ENCODE results near the gene CALCOCO1. TPM values are rescaled to one million over a fixed set of nuclear protein-coding genes. Genes with fewer than 3 reads are reported as not detected.
"Not testable (repeated sequence)": the region's sequence is repeated elsewhere in the genome, so short reads cannot be mapped to it uniquely, and the experiment has no call there.

Gene CALCOCO1
- total RNA-seq, 2 experiments from 2014 or later = 54.6 to 56.8 TPM

DNA sequence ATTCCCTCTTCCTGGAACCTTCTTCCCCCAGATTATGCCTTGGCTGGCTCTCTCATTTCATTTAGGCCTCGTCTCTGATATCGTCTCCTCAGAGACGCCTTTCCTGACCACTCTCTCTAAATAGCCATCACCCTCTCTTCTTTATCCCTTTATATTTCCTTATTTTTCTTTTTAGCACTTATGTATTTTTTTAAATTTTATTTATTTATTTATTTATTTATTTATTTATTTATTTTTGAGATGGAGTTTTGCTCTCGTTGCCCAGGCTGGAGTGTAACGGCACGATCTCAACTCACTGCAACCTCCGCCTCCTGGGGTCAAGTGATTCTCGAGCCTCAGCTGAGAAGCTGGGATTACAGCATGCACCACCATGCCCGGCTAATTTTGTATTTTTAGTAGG lies 43.3 kb downstream of the CALCOCO1 start:
- CTCF ChIA-PET = interaction anchor here (1.3 to 2.4 kb wide), 4 partner anchors 18 to 141 kb away, joined by 3 to 8 read pairs (median 4); no protein-coding TSS in a partner anchor
- H3K27ac Mint-ChIP-seq = no peak overlapping the region
- no peak overlapping the region for H3K4me3 Mint-ChIP-seq
- H3K9me3 Mint-ChIP-seq = no peaks in the 10 kb centered on the region
- H3K4me1 Mint-ChIP-seq = no peaks in the 10 kb centered on the region
- DNase-seq = no peak
- POLR2A ChIA-PET = no interaction called here
- no peaks in the 10 kb centered on the region for H3K36me3 Mint-ChIP-seq (ENCODE audit: low read depth)
- peaks cover 26% of the 10 kb centered on the region for H3K27me3 Mint-ChIP-seq

DNA sequence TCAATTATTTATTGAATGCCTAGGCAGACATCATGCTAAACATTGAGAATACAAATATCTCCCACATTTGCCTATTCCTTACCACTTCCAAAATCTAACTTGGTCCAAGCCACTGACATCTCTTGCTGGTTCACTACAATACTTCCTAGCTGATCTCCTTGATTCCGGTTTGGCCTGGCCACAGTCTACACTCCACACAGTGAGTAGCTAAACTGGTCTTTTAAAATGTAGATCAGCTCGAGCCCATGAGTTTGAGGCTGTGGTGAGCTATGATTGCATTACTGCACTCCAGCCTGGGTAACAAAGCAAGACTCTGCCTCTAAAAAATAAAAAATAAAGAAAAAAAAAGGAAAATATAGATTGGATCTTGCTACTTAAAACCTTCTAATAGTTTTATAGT lies 43.8 kb downstream of the CALCOCO1 start:
- ChIA-PET CTCF (interaction anchor here (1.3 to 2.4 kb wide), 3 partner anchors 19 to 140 kb away, joined by 4 to 8 read pairs (median 5); no protein-coding TSS in a partner anchor), POLR2A (no interaction called here)

DNA sequence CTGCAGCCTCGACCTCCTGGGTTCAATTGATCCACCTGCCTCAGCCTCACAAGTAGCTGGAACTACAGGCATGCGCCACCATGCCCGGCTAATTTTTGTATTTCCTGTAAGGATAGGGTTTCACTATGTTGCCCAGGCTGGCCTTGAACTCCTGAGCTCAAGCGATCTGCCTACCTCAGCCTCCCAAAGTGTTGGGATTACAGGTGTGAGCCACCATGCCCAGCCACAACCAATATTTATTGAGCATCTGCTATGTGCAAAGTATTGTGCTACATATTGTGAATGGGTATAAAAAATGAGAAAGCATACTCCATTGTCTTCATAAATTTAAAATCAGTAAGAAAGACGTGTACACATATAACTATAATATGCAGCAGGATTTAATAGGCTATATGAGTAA lies 47.2 kb downstream of the CALCOCO1 start:
- POLR2A ChIA-PET; H3K36me3 Mint-ChIP-seq (ENCODE audit: low read depth); H3K4me3 Mint-ChIP-seq; DNase-seq; H3K9me3 Mint-ChIP-seq; H3K27ac Mint-ChIP-seq: not testable (repeated sequence)
- CTCF ChIA-PET = interaction anchor here (1.7 kb wide), 1 partner anchor 136 kb away, joined by 6 read pairs; no protein-coding TSS in a partner anchor
- Mint-ChIP-seq H3K27me3 (peaks cover 32% of the 10 kb centered on the region), H3K4me1 (peaks cover 13% of the 10 kb centered on the region)

More for the DNA sequence above, 43.8 kb downstream of the CALCOCO1 start:
- H3K27ac Mint-ChIP-seq = no peak overlapping the region
- H3K27me3 Mint-ChIP-seq = peaks cover 27% of the 10 kb centered on the region
- H3K9me3 Mint-ChIP-seq = no peaks in the 10 kb centered on the region
- H3K36me3 Mint-ChIP-seq (ENCODE audit: low read depth) = no peaks in the 10 kb centered on the region
- DNase-seq = no peak
- H3K4me1 Mint-ChIP-seq = no peaks in the 10 kb centered on the region
- no peak overlapping the region for H3K4me3 Mint-ChIP-seq

DNA sequence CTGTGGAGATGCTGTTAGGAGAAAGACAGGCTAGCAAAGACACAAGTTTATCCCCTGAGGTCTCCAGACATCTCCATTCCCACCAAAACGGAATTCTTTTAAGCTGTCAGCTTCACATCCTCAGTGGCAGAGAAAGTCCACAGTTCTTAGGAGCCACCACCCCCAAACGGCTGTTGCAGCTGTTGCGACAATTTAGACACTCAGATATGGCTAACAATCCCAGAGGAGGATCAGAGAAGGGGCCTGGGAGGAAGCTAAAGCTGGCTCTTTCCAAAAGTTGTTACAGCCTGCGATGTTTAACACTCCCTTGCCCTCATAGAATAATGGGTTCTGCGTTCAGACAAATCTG lies 49.5 kb downstream of the CALCOCO1 start:
- Mint-ChIP-seq H3K9me3 (no peaks in the 10 kb centered on the region), H3K27me3 (peaks cover 29% of the 10 kb centered on the region), H3K27ac (no peak overlapping the region), H3K4me1 (peaks cover 30% of the 10 kb centered on the region), H3K36me3 (ENCODE audit: low read depth) (peaks cover 12% of the 10 kb centered on the region), H3K4me3 (peak overlapping the region; percentile 47)
- no peak for DNase-seq
- CTCF ChIA-PET = interaction anchor here (1.3 to 3.7 kb wide), 7 partner anchors 22 to 138 kb away, joined by 3 to 22 read pairs (median 5); no protein-coding TSS in a partner anchor
- POLR2A ChIA-PET = no interaction called here

DNA sequence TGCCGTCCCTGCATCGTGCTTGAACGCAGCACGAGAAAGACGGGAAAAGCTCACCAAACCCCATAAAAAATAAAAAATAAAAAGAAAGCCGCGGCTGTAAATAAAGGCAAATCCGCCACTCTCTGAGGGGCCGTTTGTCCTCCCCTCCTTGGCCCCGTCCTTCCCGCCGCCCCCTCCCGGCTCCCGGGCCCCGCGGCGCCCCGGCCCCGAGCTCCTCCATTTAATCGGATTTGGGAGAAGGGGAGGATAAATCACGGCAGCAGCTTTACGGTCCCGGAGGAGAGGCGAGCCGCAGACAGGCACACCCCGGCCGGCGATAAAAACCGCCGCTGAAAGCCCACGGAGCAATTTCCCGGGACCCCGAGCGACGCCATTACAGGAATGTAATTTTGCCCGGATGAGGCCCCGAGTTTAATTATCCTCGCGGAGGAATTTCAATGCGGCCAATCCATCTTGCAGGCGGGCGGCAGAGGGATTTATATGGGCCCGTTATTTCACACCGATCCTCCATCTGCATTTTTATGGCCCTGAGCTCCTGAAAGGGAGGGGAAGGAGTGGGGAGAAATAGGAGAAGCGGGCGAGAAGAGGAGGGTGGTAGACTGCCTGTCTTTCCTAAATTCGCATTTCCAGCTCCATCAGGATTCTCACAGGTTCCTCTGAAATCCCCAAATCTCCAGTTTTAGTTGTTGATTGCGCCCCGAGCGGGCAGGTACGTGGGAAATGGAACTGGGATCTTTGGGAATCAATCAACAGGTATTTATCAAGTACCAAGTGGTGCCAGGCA lies 50.0 kb downstream of the CALCOCO1 start:
- peaks cover 34% of the 10 kb centered on the region for H3K4me1 Mint-ChIP-seq

DNA sequence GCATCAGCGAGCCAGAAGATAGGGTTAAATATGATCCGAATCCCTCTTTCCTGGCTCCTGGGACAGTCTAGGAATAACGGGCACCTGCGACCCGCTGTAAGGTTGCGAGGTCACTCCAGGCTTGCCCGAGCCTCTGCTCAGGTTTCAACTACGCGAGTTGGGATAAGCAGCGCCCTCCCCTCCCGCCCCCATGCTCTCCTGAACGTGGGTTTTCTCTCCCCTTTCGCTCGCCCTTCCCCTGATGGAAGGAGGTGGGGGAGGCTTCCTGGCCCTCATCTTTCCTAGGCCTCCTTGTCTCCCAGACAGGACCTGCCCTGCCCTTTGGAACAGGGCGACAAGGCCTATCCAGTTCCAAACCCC lies 50.6 kb downstream of the CALCOCO1 start:
- POLR2A ChIA-PET = interaction anchor here (0.6 to 1.4 kb wide), 2 partner anchors 133 to 177 kb away, joined by 3 to 9 read pairs; partner anchors contain the start of gene MAP3K12
- H3K4me3 Mint-ChIP-seq = peak overlapping the region; percentile 92
- H3K36me3 Mint-ChIP-seq (ENCODE audit: low read depth) = peaks cover 20% of the 10 kb centered on the region
- H3K4me1 Mint-ChIP-seq = peaks cover 34% of the 10 kb centered on the region
- H3K9me3 Mint-ChIP-seq = no peaks in the 10 kb centered on the region
- peaks cover 29% of the 10 kb centered on the region for H3K27me3 Mint-ChIP-seq
- CTCF ChIA-PET = interaction anchor here (0.6 to 3.7 kb wide), 16 partner anchors 9 to 965 kb away, joined by 3 to 24 read pairs (median 5); no protein-coding TSS in a partner anchor
- peak overlapping the region; percentile 48 for H3K27ac Mint-ChIP-seq
- no peak for DNase-seq

More for the DNA sequence above, 50.0 kb downstream of the CALCOCO1 start:
- DNase-seq = no peak
- Mint-ChIP-seq H3K9me3 (no peaks in the 10 kb centered on the region), H3K27ac (peak overlapping the region; percentile 48), H3K4me3 (peak overlapping the region; percentile 92), H3K36me3 (ENCODE audit: low read depth) (peaks cover 17% of the 10 kb centered on the region), H3K27me3 (peaks cover 29% of the 10 kb centered on the region)
- POLR2A ChIA-PET = no interaction called here
- CTCF ChIA-PET = interaction anchor here (0.6 to 3.7 kb wide), 12 partner anchors 15 to 966 kb away, joined by 3 to 24 read pairs (median 6); no protein-coding TSS in a partner anchor

DNA sequence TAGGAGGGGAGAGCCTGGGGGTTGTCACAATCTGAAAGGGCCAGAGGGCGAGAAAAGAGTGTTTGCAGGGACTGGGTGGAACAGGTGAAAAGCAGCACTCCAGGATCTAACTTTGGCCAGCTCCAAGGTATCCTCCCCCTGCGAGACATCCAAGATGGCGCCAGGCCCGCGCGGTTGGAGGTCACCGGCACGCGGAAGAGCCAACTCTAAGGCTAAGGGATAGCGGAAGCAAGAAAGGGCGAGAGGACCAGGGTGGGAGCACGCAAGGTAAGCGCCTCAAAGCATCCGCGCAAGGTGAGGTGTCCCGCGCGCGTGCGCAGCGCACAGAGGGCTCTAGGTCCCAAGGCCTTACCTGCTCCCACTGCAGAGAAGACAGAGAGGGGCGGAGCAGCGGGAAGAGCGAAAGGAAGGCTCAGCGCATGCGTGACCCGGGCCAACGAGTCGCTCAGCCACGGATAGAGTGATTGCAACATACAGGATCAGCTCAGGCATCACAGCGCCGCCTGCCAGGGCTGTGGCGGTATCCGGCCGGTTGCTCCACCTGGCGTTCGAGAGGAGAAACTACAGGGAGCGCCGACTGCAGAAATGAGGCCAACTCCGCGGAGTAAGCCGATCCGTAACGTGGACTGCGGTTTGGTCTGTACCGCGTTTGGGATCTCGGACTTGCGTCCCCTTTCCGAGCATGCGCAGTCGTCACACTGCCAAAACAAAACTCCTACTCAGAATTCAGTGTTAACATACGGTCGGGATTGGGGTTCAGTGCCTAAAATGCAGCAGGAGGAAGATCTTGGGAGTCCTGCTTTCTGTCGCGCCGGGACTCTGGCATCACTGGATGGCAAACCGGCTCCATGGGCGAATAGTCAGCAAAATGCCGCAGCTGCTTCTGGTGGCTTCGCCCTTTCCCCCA lies 51.3 kb downstream of the CALCOCO1 start, which contains the start of gene ATP5MC2:
Gene ATP5MC2, minus strand, starts transcription at position 383 of the 907 bp plus-strand sequence. CDS start 3,469 bp downstream, outside the sequence.
- Mint-ChIP-seq H3K27ac (peak within 1 kb of the TSS; percentile 97), H3K4me1 (peaks cover 39% of the 10 kb centered on the region), H3K27me3 (peaks cover 29% of the 10 kb centered on the region), H3K36me3 (ENCODE audit: low read depth) (peaks cover 27% of the 10 kb centered on the region), H3K4me3 (peak within 1 kb of the TSS; percentile 92), H3K9me3 (no peaks in the 10 kb centered on the region)
- POLR2A ChIA-PET = interaction anchor here (0.6 to 1.4 kb wide), 2 partner anchors 132 to 176 kb away, joined by 3 to 9 read pairs; partner anchors contain the start of gene MAP3K12
- DNase-seq = peak; percentile 97
- CTCF ChIA-PET = interaction anchor here (0.6 to 3.7 kb wide), 34 partner anchors 9 to 355 kb away, joined by 3 to 24 read pairs (median 4); partner anchors contain the start of gene CALCOCO1

DNA sequence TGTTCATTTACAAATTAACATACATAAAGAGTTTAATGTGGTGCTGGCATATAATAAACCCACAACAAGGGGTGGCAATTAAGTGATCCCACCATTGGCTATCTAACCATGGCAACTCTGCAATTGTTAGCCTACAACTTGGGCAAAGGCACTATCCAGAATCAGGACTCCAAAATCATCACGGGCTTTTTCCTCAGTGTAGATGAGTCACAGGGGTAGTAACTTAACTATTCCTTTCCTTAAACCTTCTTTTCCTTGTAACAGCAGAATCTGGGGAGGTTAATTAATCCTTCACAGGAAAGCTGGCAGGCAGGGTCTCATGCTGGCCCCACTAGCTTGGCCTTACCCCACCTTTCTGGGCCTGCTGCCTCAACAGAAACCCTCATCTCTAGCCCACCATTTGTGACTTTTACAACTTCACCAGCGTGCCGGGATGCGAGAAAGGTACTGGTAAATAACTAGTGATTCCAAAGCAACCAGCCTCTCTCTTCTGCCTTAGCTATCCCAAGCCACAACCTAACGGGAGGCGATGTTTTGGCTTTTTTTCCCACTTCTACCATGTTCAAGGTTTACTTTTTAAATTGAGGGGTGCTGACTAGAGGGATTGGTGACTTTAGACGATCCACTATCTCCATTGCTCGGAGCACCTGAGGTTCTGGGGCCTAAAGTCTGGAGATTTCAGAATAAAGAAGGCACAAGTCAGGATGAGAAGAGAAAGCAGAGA lies 52.1 kb downstream of the CALCOCO1 start:
- Mint-ChIP-seq H3K4me3 (peak overlapping the region; percentile 92), H3K27ac (peak overlapping the region; percentile 97), H3K27me3 (peaks cover 27% of the 10 kb centered on the region), H3K9me3 (no peaks in the 10 kb centered on the region), H3K4me1 (peaks cover 39% of the 10 kb centered on the region), H3K36me3 (ENCODE audit: low read depth) (peaks cover 30% of the 10 kb centered on the region)
- DNase-seq = no peak
- POLR2A ChIA-PET = interaction anchor here (1.4 kb wide), 1 partner anchor 132 kb away, joined by 9 read pairs; no protein-coding TSS in a partner anchor
- CTCF ChIA-PET = interaction anchor here (0.6 to 3.7 kb wide), 34 partner anchors 9 to 354 kb away, joined by 3 to 24 read pairs (median 4); partner anchors contain the start of gene CALCOCO1

DNA sequence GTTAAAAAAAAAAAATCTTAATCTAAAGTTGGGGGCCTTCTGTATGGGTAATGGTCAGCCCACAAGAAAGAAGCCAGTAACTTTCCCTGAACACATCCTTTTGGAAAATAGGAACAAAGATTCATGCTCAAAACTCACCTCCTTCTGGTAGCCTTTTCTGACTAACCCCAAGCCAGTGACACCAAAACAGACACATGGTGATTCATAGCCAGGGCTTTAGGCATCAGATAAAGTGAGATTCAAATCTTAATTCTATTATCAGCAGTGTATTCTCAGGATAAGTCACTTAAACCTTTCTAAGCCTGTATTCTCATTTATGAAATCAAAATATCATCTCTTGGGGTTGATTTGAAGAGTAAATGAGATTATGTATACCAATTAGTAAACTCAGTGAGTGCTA lies 56.3 kb downstream of the CALCOCO1 start:
- Mint-ChIP-seq H3K36me3 (ENCODE audit: low read depth) (peaks cover 54% of the 10 kb centered on the region), H3K4me1 (peaks cover 29% of the 10 kb centered on the region), H3K9me3 (no peaks in the 10 kb centered on the region), H3K27me3 (no peaks in the 10 kb centered on the region), H3K4me3 (no peak overlapping the region), H3K27ac (no peak overlapping the region)
- CTCF ChIA-PET = interaction anchor here (0.6 kb wide), 1 partner anchor 18 kb away, joined by 3 read pairs; no protein-coding TSS in a partner anchor
- POLR2A ChIA-PET = no interaction called here
- DNase-seq = no peak

DNA sequence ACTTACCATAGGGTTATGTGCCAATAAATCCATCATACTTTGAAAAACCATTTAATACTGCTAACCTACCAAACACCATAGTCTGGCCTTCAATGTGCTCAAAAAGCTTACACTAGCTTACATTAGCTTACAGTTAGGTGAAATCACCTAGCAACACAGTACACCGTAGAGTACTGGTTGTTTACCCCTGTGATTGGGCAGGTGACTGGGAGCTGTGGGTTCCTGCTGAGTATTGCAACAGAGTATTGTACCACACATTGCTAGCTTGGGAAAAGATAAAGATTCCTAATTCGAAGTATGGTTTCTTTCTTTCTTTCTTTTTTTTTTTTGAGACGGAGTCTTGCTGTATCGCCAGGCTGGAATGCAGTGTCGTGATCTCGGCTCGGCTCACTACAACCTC lies 56.9 kb downstream of the CALCOCO1 start:
- no peak overlapping the region for H3K27ac Mint-ChIP-seq
- no peak overlapping the region for H3K4me3 Mint-ChIP-seq
- no peaks in the 10 kb centered on the region for H3K9me3 Mint-ChIP-seq
- ChIA-PET CTCF (interaction anchor here (0.6 kb wide), 2 partner anchors 14 to 18 kb away, joined by 3 read pairs; no protein-coding TSS in a partner anchor), POLR2A (no interaction called here)
- peaks cover 29% of the 10 kb centered on the region for H3K4me1 Mint-ChIP-seq
- DNase-seq = no peak
- peaks cover 60% of the 10 kb centered on the region for H3K36me3 Mint-ChIP-seq (ENCODE audit: low read depth)
- H3K27me3 Mint-ChIP-seq = no peaks in the 10 kb centered on the region

DNA sequence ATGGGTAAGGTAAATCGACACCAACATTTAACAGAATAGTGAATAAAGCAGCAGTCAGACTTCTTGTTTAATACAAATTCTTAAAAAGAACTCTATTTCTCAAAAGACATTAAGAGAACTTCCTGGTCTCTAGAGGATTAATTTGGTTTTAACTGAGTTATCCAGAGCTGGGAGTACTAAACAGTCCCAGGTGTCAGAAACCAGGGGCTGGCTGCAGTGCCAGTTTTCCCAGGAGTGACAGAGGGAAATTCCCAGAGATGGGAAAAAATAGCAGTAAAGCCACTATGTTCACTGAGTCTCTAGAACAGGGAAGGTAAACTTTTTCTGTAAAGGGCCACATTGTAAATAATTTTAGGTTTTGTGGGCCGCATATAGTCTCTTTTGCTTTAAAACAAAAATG lies 60.2 kb downstream of the CALCOCO1 start:
- ChIA-PET CTCF (interaction anchor here (0.8 to 1.9 kb wide), 3 partner anchors 8 to 124 kb away, joined by 5 to 7 read pairs (median 6); partner anchors contain the start of gene ATP5MC2), POLR2A (no interaction called here)
- Mint-ChIP-seq H3K4me3 (no peak overlapping the region), H3K27ac (no peak overlapping the region), H3K9me3 (no peaks in the 10 kb centered on the region), H3K4me1 (peaks cover 6% of the 10 kb centered on the region), H3K27me3 (no peaks in the 10 kb centered on the region), H3K36me3 (ENCODE audit: low read depth) (peaks cover 57% of the 10 kb centered on the region)
- DNase-seq = no peak
